AG09319 (cell line): ENCODE measurements around the gene OLFML1.

Experiments
- DNase-seq: peaks from one replicate; pipeline ENCODE4 v3.0.0-alpha.2; 2010; ENCODE audit warnings: low read depth; ENCODE audit errors: extremely low read depth
- CTCF ChIP-seq: IDR thresholded peaks from 2 replicates; pipeline ENCODE4 v1.5.1; 2011; ENCODE audit warnings: low read depth, mild to moderate bottlenecking, inconsistent platforms, low read length, moderate library complexity

Gene OLFML1

GRCh38 chr11:7523416-7524210 is 38.3 kb downstream of the OLFML1 start:
- no peak for DNase-seq
- no peak for TF ChIP-seq CTCF

- TF ChIP-seq CTCF: no peak
- no peak for DNase-seq
Observed at GRCh38 chr11:7524462-7525235, 39.3 kb downstream of the OLFML1 start.

- no peak for TF ChIP-seq CTCF
Observed at GRCh38 chr11:7525424-7525823, 40.1 kb downstream of the OLFML1 start.

GRCh38 chr11:7527029-7527428 is 41.7 kb downstream of the OLFML1 start:
- no peak for TF ChIP-seq CTCF
- no peak for DNase-seq

More at GRCh38 chr11:7525424-7525823, 40.1 kb downstream of the OLFML1 start:
- DNase-seq: no peak

- no peak for DNase-seq
- no peak for TF ChIP-seq CTCF
Observed at GRCh38 chr11:7528514-7529049, 43.3 kb downstream of the OLFML1 start.

GRCh38 chr11:7530013-7530640 is 44.8 kb downstream of the OLFML1 start:
- TF ChIP-seq CTCF: no peak
- no peak for DNase-seq
